GM23338 (cell line): ENCODE data around the gene CYP3A7. TPM values are rescaled to one million over a fixed set of nuclear protein-coding genes. Genes with fewer than 3 reads are reported as not detected.

Source experiments
- ATAC-seq: fragments of 200-7000 bp; cut with Tn5 transposase; 3 replicates; pipeline ENCODE4 v1.9.1; 2020
- DNase-seq: peaks from one replicate; pipeline ENCODE4 v3.0.0-alpha.2; 2015; ENCODE audit warnings: low spot score
- H2AFZ ChIP-seq: fragments of 200-600 bp; sonication (generic); 2 replicates; pipeline ENCODE4 v1.8.0; 2016; ENCODE audit warnings: antibody characterized with exemption, mild to moderate bottlenecking, moderate library complexity
- H3F3A ChIP-seq: fragments of 200-600 bp; sonication (generic); replicated peaks from 2 replicates; pipeline ENCODE4 v1.8.0; 2017; ENCODE audit warnings: antibody characterized with exemption, mixed run types, low read depth
- H3K27ac ChIP-seq: fragments of 200-600 bp; sonication (generic); 2 replicates; pipeline ENCODE4 v1.6.1; 2016; ENCODE audit warnings: low read depth
- H3K27me3 ChIP-seq: fragments of 200-600 bp; sonication (generic); 2 replicates; pipeline ENCODE4 v1.8.0; 2016; ENCODE audit warnings: mild to moderate bottlenecking, mixed run types, moderate library complexity; ENCODE audit not compliant: insufficient read depth
- H3K36me3 ChIP-seq: fragments of 200-600 bp; sonication (generic); 2 replicates; pipeline ENCODE4 v1.8.0; 2016; ENCODE audit warnings: mild to moderate bottlenecking; ENCODE audit not compliant: insufficient read depth
- H3K4me1 ChIP-seq: fragments of 200-600 bp; sonication (generic); 2 replicates; pipeline ENCODE4 v1.8.0; 2016; ENCODE audit warnings: mild to moderate bottlenecking, moderate library complexity; ENCODE audit not compliant: insufficient read depth
- H3K4me2 ChIP-seq: fragments of 200-600 bp; sonication (generic); 2 replicates; pipeline ENCODE4 v1.7.1; 2017; ENCODE audit warnings: mixed run types
- H3K4me3 ChIP-seq: fragments of 200-600 bp; sonication (generic); 2 replicates; pipeline ENCODE4 v1.6.1; 2016; ENCODE audit warnings: mixed run types
- H3K79me2 ChIP-seq: fragments of 200-600 bp; sonication (generic); replicated peaks from 2 replicates; pipeline ENCODE4 v1.8.0; 2017; ENCODE audit warnings: mild to moderate bottlenecking; ENCODE audit not compliant: insufficient read depth
- H3K9me2 ChIP-seq: fragments of 200-600 bp; sonication (generic); 2 replicates; pipeline ENCODE4 v1.8.0; 2017; ENCODE audit not compliant: insufficient read depth
- H4K20me1 ChIP-seq: fragments of 200-600 bp; sonication (generic); replicated peaks from 2 replicates; pipeline ENCODE4 v1.8.0; 2017; ENCODE audit warnings: mild to moderate bottlenecking; ENCODE audit not compliant: insufficient read depth
- H3K27ac Mint-ChIP-seq: 2 replicates; pipeline ENCODE4 v1.8.0; 2020; ENCODE audit warnings: inconsistent platforms, mild to moderate bottlenecking, moderate library complexity, mixed read lengths
- H3K27me3 Mint-ChIP-seq: 3 replicates; pipeline ENCODE4 v1.8.0; 2022; ENCODE audit warnings: low read depth, mild to moderate bottlenecking, moderate library complexity, mixed read lengths, inconsistent platforms; ENCODE audit not compliant: insufficient read depth, poor library complexity
- H3K36me3 Mint-ChIP-seq: 3 replicates; pipeline ENCODE4 v1.8.0; 2021; ENCODE audit warnings: low read depth, mild to moderate bottlenecking, inconsistent platforms, moderate library complexity, mixed read lengths
- H3K4me1 Mint-ChIP-seq: 3 replicates; pipeline ENCODE4 v1.8.0; 2020; ENCODE audit warnings: mild to moderate bottlenecking, inconsistent platforms, mixed read lengths
- H3K4me3 Mint-ChIP-seq: 3 replicates; pipeline ENCODE4 v1.8.0; 2021; ENCODE audit warnings: moderate library complexity, mild to moderate bottlenecking, inconsistent platforms, mixed read lengths
- H3K9me3 Mint-ChIP-seq: 3 replicates; pipeline ENCODE4 v1.8.0; 2020; ENCODE audit warnings: moderate library complexity, mild to moderate bottlenecking, inconsistent platforms, mixed read lengths
- EZH2 ChIP-seq: fragments of 200-600 bp; sonication (generic); IDR thresholded peaks from one replicate; pipeline ENCODE4 v1.8.0; 2017; ENCODE audit warnings: antibody characterized with exemption, mild to moderate bottlenecking, low read depth; ENCODE audit not compliant: unreplicated experiment
- EZH2phosphoT487 ChIP-seq: fragments of 200-600 bp; sonication (generic); IDR thresholded peaks from one replicate; pipeline ENCODE4 v1.8.1; 2018; ENCODE audit warnings: antibody characterized with exemption; ENCODE audit not compliant: unreplicated experiment
- JUNB ChIP-seq: IDR thresholded peaks from one replicate; pipeline ENCODE4 v1.6.1; 2016; ENCODE audit warnings: antibody characterized with exemption; ENCODE audit not compliant: unreplicated experiment
- NANOG ChIP-seq: IDR thresholded peaks from 2 replicates; pipeline ENCODE4 v1.6.1; 2016; ENCODE audit warnings: antibody characterized with exemption, borderline replicate concordance
- POLR2AphosphoS5 ChIP-seq: IDR thresholded peaks from 2 replicates; pipeline ENCODE4 v1.6.1; 2016; ENCODE audit warnings: antibody characterized with exemption, low read depth
- REST ChIP-seq: IDR thresholded peaks from one replicate; pipeline ENCODE4 v1.6.1; 2018; ENCODE audit warnings: antibody characterized with exemption; ENCODE audit not compliant: unreplicated experiment
- ZNF331 ChIP-seq: fragments of 250-450 bp; sonication (Bioruptor Pico); IDR thresholded peaks from 2 replicates; pipeline ENCODE4 v1.5.0; 2020; ENCODE audit warnings: low read depth, mild to moderate bottlenecking, moderate library complexity
- polyA plus RNA-seq: library from polyadenylated mRNA; unstranded; fragments of >200 nt; fragmentation: Nextera tagmentation; extraction: Ambion mirVana; gene quantifications from 2 replicates; pipeline ENCODE4 v1.2.1, GENCODE V29; 2016
- total RNA-seq: library from RNA; depleted of rRNA; stranded (reverse); fragments of >200 nt; shearing (Covaris generic); gene quantifications from 2 replicates; pipeline ENCODE4 v1.2.3, GENCODE V29; 2014
- TF ChIP-seq, protein P1 (sequence below): IDR thresholded peaks from 2 replicates; pipeline ENCODE4 v1.6.1; 2016; ENCODE audit warnings: antibody characterized with exemption
- TF ChIP-seq, protein P2 (sequence below): fragments of 250-450 bp; sonication (Bioruptor Pico); IDR thresholded peaks from 2 replicates; pipeline ENCODE4 v1.5.0; 2020; ENCODE audit warnings: mild to moderate bottlenecking, moderate library complexity

Gene CYP3A7
- total and polyA plus RNA-seq, 2 experiments from 2014 or later, result 0.19 TPM; not detected in 1

DNA sequence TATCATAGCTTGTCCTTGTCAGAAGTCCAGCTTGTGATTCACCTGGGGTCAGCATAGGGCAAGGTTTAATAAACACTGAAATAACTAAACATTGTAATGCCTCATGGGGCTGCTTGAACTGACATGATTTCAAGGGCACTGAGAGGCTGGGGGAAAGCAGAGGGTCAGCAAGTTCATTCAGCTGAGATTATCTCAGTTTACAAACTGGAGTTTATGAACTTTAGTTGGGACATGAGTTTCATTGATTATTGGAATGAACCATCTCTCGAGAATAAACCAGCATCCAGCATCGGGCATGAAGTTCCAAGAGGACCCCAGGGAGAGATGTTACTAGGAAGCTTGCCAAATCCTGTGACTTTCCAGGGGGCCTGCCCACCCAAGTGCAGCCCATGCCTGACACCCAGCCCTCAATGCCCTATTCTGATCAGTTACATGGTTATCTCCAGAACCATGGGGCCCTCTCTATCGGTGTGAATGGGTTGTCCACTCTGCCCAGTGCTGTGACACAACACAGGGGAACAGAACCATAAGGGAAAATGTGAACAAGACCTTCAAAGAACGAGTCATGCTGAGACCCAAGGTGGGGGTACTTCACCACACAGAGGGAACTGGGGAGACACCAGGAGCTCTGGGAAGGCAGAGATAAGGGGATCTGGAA is 7.9 kb upstream of the CYP3A7 start:
- Histone ChIP-seq H3F3A (no peaks in the 10 kb centered on the region), H3K27me3 (no peaks in the 10 kb centered on the region), H3K36me3 (no peaks in the 10 kb centered on the region), H3K79me2 (no peaks in the 10 kb centered on the region), H3K4me3 (no peak overlapping the region), H3K27ac (no peak overlapping the region), H3K4me1 (0 out of 2 replicates have a peak, but pooled peaks cover 5% of the 10 kb centered on the region), H4K20me1 (no peaks in the 10 kb centered on the region), H3K9me2 (0 out of 2 replicates have a peak, but pooled peaks cover 7% of the 10 kb centered on the region), H2AFZ (no peak overlapping the region), H3K4me2 (no peak overlapping the region)
- ATAC-seq (no peak), DNase-seq (no peak)
- Mint-ChIP-seq H3K4me1 (peaks cover 2% of the 10 kb centered on the region; the same call in 1 of the 3 replicates), H3K9me3 (no peaks in the 10 kb centered on the region; the same call in 2 of the 3 replicates), H3K36me3 (no peaks in the 10 kb centered on the region), H3K27me3 (no peaks in the 10 kb centered on the region), H3K27ac (no peak overlapping the region), H3K4me3 (no peak overlapping the region)
- TF ChIP-seq NANOG (no peak), EZH2phosphoT487 (no peak), POLR2AphosphoS5 (no peak), REST (no peak), EZH2 (no peak)
- TF ChIP-seq, protein P1, sequence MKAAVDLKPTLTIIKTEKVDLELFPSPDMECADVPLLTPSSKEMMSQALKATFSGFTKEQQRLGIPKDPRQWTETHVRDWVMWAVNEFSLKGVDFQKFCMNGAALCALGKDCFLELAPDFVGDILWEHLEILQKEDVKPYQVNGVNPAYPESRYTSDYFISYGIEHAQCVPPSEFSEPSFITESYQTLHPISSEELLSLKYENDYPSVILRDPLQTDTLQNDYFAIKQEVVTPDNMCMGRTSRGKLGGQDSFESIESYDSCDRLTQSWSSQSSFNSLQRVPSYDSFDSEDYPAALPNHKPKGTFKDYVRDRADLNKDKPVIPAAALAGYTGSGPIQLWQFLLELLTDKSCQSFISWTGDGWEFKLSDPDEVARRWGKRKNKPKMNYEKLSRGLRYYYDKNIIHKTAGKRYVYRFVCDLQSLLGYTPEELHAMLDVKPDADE, result no peak

- Histone ChIP-seq H3K9me2 (0 out of 2 replicates have a peak, but pooled peaks cover 7% of the 10 kb centered on the region), H3K36me3 (no peaks in the 10 kb centered on the region), H3K27me3 (no peaks in the 10 kb centered on the region), H4K20me1 (no peaks in the 10 kb centered on the region), H3K79me2 (no peaks in the 10 kb centered on the region), H3K4me3 (no peak overlapping the region), H2AFZ (no peak overlapping the region), H3K4me2 (no peak overlapping the region), H3F3A (no peaks in the 10 kb centered on the region), H3K27ac (no peak overlapping the region), H3K4me1 (0 out of 2 replicates have a peak, but pooled peaks cover 5% of the 10 kb centered on the region)
- Mint-ChIP-seq H3K27me3 (peaks cover 2% of the 10 kb centered on the region), H3K36me3 (no peaks in the 10 kb centered on the region), H3K27ac (no peak overlapping the region), H3K9me3 (no peaks in the 10 kb centered on the region; the same call in 2 of the 3 replicates), H3K4me1 (peaks cover 2% of the 10 kb centered on the region; the same call in 1 of the 3 replicates), H3K4me3 (no peak overlapping the region)
- no peak for ATAC-seq
- no peak for DNase-seq
- TF ChIP-seq, protein P1, result no peak
- TF ChIP-seq EZH2phosphoT487 (no peak), ZNF331 (CRISPR knock-in tag) (no peak), JUNB (no peak)
- TF ChIP-seq, protein P2, sequence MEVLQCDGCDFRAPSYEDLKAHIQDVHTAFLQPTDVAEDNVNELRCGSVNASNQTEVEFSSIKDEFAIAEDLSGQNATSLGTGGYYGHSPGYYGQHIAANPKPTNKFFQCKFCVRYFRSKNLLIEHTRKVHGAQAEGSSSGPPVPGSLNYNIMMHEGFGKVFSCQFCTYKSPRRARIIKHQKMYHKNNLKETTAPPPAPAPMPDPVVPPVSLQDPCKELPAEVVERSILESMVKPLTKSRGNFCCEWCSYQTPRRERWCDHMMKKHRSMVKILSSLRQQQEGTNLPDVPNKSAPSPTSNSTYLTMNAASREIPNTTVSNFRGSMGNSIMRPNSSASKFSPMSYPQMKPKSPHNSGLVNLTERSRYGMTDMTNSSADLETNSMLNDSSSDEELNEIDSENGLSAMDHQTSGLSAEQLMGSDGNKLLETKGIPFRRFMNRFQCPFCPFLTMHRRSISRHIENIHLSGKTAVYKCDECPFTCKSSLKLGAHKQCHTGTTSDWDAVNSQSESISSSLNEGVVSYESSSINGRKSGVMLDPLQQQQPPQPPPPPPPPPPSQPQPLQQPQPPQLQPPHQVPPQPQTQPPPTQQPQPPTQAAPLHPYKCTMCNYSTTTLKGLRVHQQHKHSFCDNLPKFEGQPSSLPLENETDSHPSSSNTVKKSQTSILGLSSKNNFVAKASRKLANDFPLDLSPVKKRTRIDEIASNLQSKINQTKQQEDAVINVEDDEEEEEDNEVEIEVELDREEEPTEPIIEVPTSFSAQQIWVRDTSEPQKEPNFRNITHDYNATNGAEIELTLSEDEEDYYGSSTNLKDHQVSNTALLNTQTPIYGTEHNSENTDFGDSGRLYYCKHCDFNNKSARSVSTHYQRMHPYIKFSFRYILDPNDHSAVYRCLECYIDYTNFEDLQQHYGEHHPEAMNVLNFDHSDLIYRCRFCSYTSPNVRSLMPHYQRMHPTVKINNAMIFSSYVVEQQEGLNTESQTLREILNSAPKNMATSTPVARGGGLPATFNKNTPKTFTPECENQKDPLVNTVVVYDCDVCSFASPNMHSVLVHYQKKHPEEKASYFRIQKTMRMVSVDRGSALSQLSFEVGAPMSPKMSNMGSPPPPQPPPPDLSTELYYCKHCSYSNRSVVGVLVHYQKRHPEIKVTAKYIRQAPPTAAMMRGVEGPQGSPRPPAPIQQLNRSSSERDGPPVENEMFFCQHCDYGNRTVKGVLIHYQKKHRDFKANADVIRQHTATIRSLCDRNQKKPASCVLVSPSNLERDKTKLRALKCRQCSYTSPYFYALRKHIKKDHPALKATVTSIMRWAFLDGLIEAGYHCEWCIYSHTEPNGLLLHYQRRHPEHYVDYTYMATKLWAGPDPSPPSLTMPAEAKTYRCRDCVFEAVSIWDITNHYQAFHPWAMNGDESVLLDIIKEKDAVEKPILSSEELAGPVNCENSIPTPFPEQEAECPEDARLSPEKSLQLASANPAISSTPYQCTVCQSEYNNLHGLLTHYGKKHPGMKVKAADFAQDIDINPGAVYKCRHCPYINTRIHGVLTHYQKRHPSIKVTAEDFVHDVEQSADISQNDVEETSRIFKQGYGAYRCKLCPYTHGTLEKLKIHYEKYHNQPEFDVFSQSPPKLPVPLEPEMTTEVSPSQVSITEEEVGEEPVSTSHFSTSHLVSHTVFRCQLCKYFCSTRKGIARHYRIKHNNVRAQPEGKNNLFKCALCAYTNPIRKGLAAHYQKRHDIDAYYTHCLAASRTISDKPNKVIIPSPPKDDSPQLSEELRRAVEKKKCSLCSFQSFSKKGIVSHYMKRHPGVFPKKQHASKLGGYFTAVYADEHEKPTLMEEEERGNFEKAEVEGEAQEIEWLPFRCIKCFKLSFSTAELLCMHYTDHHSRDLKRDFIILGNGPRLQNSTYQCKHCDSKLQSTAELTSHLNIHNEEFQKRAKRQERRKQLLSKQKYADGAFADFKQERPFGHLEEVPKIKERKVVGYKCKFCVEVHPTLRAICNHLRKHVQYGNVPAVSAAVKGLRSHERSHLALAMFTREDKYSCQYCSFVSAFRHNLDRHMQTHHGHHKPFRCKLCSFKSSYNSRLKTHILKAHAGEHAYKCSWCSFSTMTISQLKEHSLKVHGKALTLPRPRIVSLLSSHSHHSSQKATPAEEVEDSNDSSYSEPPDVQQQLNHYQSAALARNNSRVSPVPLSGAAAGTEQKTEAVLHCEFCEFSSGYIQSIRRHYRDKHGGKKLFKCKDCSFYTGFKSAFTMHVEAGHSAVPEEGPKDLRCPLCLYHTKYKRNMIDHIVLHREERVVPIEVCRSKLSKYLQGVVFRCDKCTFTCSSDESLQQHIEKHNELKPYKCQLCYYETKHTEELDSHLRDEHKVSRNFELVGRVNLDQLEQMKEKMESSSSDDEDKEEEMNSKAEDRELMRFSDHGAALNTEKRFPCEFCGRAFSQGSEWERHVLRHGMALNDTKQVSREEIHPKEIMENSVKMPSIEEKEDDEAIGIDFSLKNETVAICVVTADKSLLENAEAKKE (CRISPR knock-in tag), result no peak
Observed at GRCh38 chr7:99741441-99741795, 6.4 kb upstream of the CYP3A7 start.
